ENCODE results near the gene GGCX.

DNA sequence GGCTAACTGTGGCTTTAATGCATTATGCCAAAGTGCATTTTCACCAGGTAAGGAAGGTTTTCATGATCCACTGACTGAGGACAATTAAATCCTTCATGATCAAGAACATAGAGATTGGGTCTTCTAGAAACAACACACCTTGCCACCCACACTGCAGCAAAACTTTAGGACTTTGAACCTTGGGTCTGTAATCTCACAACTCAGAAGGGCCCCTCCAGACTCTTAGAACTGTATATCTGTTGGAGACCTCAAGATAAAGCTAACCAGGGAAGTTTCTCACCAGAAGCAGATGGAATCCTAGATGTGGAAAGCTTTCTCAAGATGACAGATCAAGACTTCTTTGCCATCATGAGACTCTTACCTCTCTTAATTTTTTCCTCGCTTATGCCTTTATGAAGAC is 64.9 kb downstream of the GGCX start:
- no peak for TF ChIP-seq EGR1 (conservative IDR thresholded peaks at IDR 0.05)
- no peak for TF ChIP-seq SOX6 (IDR thresholded peaks at IDR 0.05)
- TF ChIP-seq, protein P1, sequence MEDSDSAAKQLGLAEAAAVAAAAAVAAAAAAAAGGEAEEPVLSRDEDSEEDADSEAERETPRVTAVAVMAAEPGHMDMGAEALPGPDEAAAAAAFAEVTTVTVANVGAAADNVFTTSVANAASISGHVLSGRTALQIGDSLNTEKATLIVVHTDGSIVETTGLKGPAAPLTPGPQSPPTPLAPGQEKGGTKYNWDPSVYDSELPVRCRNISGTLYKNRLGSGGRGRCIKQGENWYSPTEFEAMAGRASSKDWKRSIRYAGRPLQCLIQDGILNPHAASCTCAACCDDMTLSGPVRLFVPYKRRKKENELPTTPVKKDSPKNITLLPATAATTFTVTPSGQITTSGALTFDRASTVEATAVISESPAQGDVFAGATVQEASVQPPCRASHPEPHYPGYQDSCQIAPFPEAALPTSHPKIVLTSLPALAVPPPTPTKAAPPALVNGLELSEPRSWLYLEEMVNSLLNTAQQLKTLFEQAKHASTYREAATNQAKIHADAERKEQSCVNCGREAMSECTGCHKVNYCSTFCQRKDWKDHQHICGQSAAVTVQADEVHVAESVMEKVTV (CRISPR knock-in tag; IDR thresholded peaks at IDR 0.05), result no peak
- TF ChIP-seq, protein P2, sequence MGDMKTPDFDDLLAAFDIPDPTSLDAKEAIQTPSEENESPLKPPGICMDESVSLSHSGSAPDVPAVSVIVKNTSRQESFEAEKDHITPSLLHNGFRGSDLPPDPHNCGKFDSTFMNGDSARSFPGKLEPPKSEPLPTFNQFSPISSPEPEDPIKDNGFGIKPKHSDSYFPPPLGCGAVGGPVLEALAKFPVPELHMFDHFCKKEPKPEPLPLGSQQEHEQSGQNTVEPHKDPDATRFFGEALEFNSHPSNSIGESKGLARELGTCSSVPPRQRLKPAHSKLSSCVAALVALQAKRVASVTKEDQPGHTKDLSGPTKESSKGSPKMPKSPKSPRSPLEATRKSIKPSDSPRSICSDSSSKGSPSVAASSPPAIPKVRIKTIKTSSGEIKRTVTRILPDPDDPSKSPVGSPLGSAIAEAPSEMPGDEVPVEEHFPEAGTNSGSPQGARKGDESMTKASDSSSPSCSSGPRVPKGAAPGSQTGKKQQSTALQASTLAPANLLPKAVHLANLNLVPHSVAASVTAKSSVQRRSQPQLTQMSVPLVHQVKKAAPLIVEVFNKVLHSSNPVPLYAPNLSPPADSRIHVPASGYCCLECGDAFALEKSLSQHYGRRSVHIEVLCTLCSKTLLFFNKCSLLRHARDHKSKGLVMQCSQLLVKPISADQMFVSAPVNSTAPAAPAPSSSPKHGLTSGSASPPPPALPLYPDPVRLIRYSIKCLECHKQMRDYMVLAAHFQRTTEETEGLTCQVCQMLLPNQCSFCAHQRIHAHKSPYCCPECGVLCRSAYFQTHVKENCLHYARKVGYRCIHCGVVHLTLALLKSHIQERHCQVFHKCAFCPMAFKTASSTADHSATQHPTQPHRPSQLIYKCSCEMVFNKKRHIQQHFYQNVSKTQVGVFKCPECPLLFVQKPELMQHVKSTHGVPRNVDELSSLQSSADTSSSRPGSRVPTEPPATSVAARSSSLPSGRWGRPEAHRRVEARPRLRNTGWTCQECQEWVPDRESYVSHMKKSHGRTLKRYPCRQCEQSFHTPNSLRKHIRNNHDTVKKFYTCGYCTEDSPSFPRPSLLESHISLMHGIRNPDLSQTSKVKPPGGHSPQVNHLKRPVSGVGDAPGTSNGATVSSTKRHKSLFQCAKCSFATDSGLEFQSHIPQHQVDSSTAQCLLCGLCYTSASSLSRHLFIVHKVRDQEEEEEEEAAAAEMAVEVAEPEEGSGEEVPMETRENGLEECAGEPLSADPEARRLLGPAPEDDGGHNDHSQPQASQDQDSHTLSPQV (IDR thresholded peaks at IDR 0.05), result no peak
- TF ChIP-seq, protein P3, sequence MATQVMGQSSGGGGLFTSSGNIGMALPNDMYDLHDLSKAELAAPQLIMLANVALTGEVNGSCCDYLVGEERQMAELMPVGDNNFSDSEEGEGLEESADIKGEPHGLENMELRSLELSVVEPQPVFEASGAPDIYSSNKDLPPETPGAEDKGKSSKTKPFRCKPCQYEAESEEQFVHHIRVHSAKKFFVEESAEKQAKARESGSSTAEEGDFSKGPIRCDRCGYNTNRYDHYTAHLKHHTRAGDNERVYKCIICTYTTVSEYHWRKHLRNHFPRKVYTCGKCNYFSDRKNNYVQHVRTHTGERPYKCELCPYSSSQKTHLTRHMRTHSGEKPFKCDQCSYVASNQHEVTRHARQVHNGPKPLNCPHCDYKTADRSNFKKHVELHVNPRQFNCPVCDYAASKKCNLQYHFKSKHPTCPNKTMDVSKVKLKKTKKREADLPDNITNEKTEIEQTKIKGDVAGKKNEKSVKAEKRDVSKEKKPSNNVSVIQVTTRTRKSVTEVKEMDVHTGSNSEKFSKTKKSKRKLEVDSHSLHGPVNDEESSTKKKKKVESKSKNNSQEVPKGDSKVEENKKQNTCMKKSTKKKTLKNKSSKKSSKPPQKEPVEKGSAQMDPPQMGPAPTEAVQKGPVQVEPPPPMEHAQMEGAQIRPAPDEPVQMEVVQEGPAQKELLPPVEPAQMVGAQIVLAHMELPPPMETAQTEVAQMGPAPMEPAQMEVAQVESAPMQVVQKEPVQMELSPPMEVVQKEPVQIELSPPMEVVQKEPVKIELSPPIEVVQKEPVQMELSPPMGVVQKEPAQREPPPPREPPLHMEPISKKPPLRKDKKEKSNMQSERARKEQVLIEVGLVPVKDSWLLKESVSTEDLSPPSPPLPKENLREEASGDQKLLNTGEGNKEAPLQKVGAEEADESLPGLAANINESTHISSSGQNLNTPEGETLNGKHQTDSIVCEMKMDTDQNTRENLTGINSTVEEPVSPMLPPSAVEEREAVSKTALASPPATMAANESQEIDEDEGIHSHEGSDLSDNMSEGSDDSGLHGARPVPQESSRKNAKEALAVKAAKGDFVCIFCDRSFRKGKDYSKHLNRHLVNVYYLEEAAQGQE (IDR thresholded peaks at IDR 0.05; ENCODE audit: borderline replicate concordance), result no peak
- TF ChIP-seq, protein P3 (CRISPR knock-in tag; IDR thresholded peaks at IDR 0.05; ENCODE audit: low read depth), result no peak
- no peak for TF ChIP-seq MAFF (IDR thresholded peaks at IDR 0.05; ENCODE audit: low read length)
- TF ChIP-seq ELF2 (CRISPR knock-in tag; IDR thresholded peaks at IDR 0.05), result no peak
- no peak for TF ChIP-seq ZBTB8A (IDR thresholded peaks at IDR 0.05; ENCODE audit: partially characterized antibody)
- no peak for TF ChIP-seq PHF21A (IDR thresholded peaks at IDR 0.05; ENCODE audit: borderline replicate concordance, low read depth)
- TF ChIP-seq, protein P4, sequence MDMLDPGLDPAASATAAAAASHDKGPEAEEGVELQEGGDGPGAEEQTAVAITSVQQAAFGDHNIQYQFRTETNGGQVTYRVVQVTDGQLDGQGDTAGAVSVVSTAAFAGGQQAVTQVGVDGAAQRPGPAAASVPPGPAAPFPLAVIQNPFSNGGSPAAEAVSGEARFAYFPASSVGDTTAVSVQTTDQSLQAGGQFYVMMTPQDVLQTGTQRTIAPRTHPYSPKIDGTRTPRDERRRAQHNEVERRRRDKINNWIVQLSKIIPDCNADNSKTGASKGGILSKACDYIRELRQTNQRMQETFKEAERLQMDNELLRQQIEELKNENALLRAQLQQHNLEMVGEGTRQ (CRISPR knock-in tag; IDR thresholded peaks at IDR 0.05), result no peak
- TF ChIP-seq, protein P5, sequence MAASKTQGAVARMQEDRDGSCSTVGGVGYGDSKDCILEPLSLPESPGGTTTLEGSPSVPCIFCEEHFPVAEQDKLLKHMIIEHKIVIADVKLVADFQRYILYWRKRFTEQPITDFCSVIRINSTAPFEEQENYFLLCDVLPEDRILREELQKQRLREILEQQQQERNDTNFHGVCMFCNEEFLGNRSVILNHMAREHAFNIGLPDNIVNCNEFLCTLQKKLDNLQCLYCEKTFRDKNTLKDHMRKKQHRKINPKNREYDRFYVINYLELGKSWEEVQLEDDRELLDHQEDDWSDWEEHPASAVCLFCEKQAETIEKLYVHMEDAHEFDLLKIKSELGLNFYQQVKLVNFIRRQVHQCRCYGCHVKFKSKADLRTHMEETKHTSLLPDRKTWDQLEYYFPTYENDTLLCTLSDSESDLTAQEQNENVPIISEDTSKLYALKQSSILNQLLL (CRISPR knock-in tag; IDR thresholded peaks at IDR 0.05; ENCODE audit: borderline replicate concordance), result no peak
- no peak for TF ChIP-seq GABPA (tag; conservative IDR thresholded peaks at IDR 0.05; ENCODE audit: low read depth)
- TF ChIP-seq, protein P6, sequence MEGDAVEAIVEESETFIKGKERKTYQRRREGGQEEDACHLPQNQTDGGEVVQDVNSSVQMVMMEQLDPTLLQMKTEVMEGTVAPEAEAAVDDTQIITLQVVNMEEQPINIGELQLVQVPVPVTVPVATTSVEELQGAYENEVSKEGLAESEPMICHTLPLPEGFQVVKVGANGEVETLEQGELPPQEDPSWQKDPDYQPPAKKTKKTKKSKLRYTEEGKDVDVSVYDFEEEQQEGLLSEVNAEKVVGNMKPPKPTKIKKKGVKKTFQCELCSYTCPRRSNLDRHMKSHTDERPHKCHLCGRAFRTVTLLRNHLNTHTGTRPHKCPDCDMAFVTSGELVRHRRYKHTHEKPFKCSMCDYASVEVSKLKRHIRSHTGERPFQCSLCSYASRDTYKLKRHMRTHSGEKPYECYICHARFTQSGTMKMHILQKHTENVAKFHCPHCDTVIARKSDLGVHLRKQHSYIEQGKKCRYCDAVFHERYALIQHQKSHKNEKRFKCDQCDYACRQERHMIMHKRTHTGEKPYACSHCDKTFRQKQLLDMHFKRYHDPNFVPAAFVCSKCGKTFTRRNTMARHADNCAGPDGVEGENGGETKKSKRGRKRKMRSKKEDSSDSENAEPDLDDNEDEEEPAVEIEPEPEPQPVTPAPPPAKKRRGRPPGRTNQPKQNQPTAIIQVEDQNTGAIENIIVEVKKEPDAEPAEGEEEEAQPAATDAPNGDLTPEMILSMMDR (IDR thresholded peaks at IDR 0.05 in 2 of 3, conservative IDR thresholded peaks at IDR 0.05 in 1 of 3; ENCODE audit: insufficient read depth in 2 of 3, low read depth in 1 of 3, low read length in 3 of 3), result no peak

All from K562 (cell line).